Suprapubic skin (tissue), 4 donors: Measurements from ENCODE around the gene TMEM200B. TPM values are rescaled to one million over a fixed set of nuclear protein-coding genes. Genes with fewer than 3 reads are reported as not detected.
"Not testable (repeated sequence)": the region's sequence is repeated elsewhere in the genome, so short reads cannot be mapped to it uniquely, and the experiment has no call there.

Source experiments
- DNase-seq, 2 donors: peaks; one replicate each; pipeline ENCODE4 v3.0.0-alpha.2; 2019; ENCODE audit warnings: low spot score in 2 of 2
- H3K27ac ChIP-seq: fragments of 200-600 bp; sonication (generic); one replicate; pipeline ENCODE4 v1.5.1; 2019
- H3K27me3 ChIP-seq: fragments of 200-600 bp; sonication (generic); one replicate; pipeline ENCODE4 v1.5.1; 2019
- H3K36me3 ChIP-seq: fragments of 200-600 bp; sonication (generic); one replicate; pipeline ENCODE4 v1.5.1; 2019
- H3K4me1 ChIP-seq: fragments of 200-600 bp; sonication (generic); one replicate; pipeline ENCODE4 v1.5.1; 2019
- H3K4me3 ChIP-seq: fragments of 200-600 bp; sonication (generic); one replicate; pipeline ENCODE4 v1.5.1; 2019; ENCODE audit warnings: mild to moderate bottlenecking
- H3K9me3 ChIP-seq: fragments of 200-600 bp; sonication (generic); one replicate; pipeline ENCODE4 v1.5.1; 2019
- EP300 ChIP-seq: sonication (generic); formaldehyde crosslinking; IDR thresholded peaks from one replicate; pipeline ENCODE4 v1.6.1; 2017; ENCODE audit warnings: antibody characterized with exemption
- POLR2A ChIP-seq, 2 donors: fragments of 450-650 bp; IDR thresholded peaks; one replicate each; pipeline ENCODE4 v1.6.1; 2017; ENCODE audit warnings: antibody characterized with exemption in 2 of 2, mild to moderate bottlenecking in 2 of 2, moderate library complexity in 2 of 2
- POLR2AphosphoS5 ChIP-seq, 3 donors: sonication (generic); formaldehyde crosslinking; IDR thresholded peaks; one replicate each; pipeline ENCODE4 v1.6.1; 2017; ENCODE audit warnings: antibody characterized with exemption in 3 of 3
- WGBS: methylation state at CpG from one replicate; pipeline ENCODE4 v1.1.5; 2018; 5-methylcytosine and 5-hydroxymethylcytosine counted together
- total RNA-seq, 4 donors: library from RNA; depleted of rRNA; stranded (reverse); fragments of >200 nt; gene quantifications; one replicate each; pipeline ENCODE4 v1.1.0, GENCODE V29; 2016
- TF ChIP-seq, protein P1 (sequence below), 2 donors: fragments of 200-600 bp in 1 of 2; fragments of 450-650 bp in 1 of 2; sonication (generic) in 1 of 2; IDR thresholded peaks; one replicate each; pipeline ENCODE4 v1.5.1; 2016 to 2019; ENCODE audit warnings: antibody characterized with exemption in 2 of 2, mild to moderate bottlenecking in 1 of 2, moderate library complexity in 1 of 2

Gene TMEM200B
- total RNA-seq, 4 donors from 2014 or later = 2.5 to 5.7 (median 3.8) TPM

DNA sequence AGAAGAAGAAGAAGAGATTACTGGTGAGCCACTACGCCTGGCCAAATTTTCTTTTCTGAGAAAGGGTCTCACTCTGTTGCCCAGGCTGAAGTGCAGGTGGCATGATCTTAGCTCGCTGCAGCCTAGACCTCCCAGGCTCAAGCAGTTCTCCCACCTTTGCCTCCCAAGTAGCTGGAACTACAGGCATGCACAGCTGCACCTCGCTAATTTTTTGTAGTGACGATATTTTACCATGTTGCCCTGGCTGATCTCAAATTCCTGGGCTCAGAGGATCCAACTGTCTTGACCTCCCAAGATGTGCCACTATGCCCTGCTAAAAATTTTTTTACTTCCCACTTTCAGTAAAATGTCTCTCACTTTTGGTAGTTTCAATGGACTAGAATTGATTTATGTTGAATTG lies 24.4 kb downstream of the TMEM200B start:
- Histone ChIP-seq H3K9me3 (no peaks in the 10 kb centered on the region), H3K4me3 (no peak overlapping the region), H3K36me3 (peaks cover 3% of the 10 kb centered on the region), H3K27me3 (no peaks in the 10 kb centered on the region), H3K4me1 (no peaks in the 10 kb centered on the region), H3K27ac (no peak overlapping the region)
- TF ChIP-seq, protein P1, sequence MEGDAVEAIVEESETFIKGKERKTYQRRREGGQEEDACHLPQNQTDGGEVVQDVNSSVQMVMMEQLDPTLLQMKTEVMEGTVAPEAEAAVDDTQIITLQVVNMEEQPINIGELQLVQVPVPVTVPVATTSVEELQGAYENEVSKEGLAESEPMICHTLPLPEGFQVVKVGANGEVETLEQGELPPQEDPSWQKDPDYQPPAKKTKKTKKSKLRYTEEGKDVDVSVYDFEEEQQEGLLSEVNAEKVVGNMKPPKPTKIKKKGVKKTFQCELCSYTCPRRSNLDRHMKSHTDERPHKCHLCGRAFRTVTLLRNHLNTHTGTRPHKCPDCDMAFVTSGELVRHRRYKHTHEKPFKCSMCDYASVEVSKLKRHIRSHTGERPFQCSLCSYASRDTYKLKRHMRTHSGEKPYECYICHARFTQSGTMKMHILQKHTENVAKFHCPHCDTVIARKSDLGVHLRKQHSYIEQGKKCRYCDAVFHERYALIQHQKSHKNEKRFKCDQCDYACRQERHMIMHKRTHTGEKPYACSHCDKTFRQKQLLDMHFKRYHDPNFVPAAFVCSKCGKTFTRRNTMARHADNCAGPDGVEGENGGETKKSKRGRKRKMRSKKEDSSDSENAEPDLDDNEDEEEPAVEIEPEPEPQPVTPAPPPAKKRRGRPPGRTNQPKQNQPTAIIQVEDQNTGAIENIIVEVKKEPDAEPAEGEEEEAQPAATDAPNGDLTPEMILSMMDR (IDR thresholded peaks at IDR 0.05) = no peak
- no peak for TF ChIP-seq POLR2AphosphoS5 (IDR thresholded peaks at IDR 0.05)
- no peak for TF ChIP-seq EP300
- TF ChIP-seq POLR2A (IDR thresholded peaks at IDR 0.05) = no peak
- DNase-seq = no peak
- WGBS = 94% methylated on average over 4 of the region's 4 CpGs

DNA sequence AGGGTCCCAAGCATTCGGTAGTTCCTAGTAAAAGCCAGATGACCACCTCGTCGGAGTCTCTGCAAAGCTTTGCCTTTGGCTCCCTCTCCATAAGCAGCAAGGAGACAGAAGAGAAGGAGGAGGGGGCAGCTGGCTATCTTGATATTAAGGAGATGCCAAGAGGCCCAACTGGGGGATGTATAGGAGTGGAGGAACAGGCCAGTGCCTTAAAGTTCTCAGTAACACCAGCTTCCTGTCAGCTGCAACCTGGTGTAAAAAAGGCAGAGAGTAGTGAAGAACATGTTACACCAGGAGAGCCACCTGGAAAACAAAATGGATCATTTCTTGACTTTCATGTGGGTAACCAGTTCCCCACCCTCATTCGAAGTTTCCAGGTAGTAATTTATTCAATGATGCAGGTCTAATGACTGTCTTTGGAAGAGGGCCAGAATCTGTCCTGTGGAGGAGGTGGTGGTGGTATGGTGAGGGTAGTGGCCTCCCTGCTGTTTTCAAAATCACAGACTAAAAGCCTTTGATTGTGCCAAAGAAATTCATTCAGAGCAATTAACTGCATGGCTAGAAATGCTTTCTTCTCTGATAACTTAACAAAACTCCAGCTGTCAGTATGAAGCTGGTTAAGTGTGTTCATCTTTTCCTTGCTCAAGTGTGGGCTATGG lies 27.3 kb downstream of the TMEM200B start:
- no peak overlapping the region for H3K27ac ChIP-seq
- no peak for TF ChIP-seq EP300
- no peak for TF ChIP-seq POLR2A (IDR thresholded peaks at IDR 0.05)
- TF ChIP-seq, protein P1 (IDR thresholded peaks at IDR 0.05) = no peak
- TF ChIP-seq POLR2AphosphoS5 (IDR thresholded peaks at IDR 0.05) = no peak
- H3K4me1 ChIP-seq = no peaks in the 10 kb centered on the region
- no peaks in the 10 kb centered on the region for H3K9me3 ChIP-seq
- DNase-seq = no peak
- H3K4me3 ChIP-seq = no peak overlapping the region
- peaks cover 1% of the 10 kb centered on the region for H3K36me3 ChIP-seq
- 67% methylated on average over 4 of the region's 4 CpGs for WGBS
- no peaks in the 10 kb centered on the region for H3K27me3 ChIP-seq

DNA sequence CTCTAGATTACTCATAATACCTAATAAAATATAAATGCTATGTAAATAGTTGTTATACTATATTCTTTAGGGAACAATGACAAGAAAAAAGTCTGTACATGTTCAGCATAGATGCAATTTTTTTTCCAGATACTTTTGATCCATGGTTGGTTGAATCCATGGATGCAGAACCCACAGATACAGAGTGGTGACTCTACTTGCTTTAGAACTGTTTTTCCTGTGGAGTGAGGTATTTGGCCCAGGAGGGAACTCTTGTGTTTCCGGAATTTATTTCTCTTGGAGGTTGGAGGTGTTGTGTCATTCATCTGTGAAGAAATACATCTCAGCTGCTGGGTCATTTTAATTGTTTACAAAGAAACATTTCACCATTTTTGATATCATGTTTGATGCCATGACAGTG lies 28.7 kb downstream of the TMEM200B start:
- Histone ChIP-seq H3K27me3 (no peaks in the 10 kb centered on the region), H3K4me3 (no peak overlapping the region), H3K4me1 (no peaks in the 10 kb centered on the region), H3K36me3 (no peaks in the 10 kb centered on the region), H3K27ac (no peak overlapping the region), H3K9me3 (no peaks in the 10 kb centered on the region)
- WGBS = 89% methylated on average over 1 of the region's 1 CpG
- no peak for TF ChIP-seq POLR2A (IDR thresholded peaks at IDR 0.05)
- TF ChIP-seq, protein P1 (IDR thresholded peaks at IDR 0.05) = no peak
- TF ChIP-seq EP300 = no peak
- TF ChIP-seq POLR2AphosphoS5 (IDR thresholded peaks at IDR 0.05) = no peak
- DNase-seq = no peak

DNA sequence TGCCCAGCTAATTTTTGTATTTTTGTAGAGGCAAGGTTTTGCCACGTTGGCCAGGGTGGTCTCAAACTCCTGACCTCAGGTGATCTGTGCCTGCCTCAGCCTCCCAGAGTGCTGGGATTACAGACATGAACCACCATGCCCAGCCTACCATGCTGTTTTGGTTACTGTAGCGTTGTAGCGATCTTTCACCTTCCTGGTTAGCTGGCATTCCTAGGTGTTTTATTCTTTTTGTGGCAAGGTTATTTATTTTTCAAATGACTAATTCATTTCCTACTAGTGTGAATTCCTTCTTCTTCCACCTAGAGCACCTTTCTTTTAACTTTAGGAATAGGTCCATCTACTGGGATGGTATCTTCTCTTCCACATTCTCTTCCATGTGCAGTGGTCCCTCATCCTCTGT lies 29.3 kb downstream of the TMEM200B start:
- WGBS = 95% methylated on average over 3 of the region's 3 CpGs
- H3K27me3 ChIP-seq = no peaks in the 10 kb centered on the region
- TF ChIP-seq POLR2AphosphoS5 (IDR thresholded peaks at IDR 0.05) (no peak), POLR2A (IDR thresholded peaks at IDR 0.05) (no peak), EP300 (no peak)
- TF ChIP-seq, protein P1 (IDR thresholded peaks at IDR 0.05) = no peak
- no peaks in the 10 kb centered on the region for H3K36me3 ChIP-seq
- DNase-seq = no peak
- no peak overlapping the region for H3K4me3 ChIP-seq
- no peaks in the 10 kb centered on the region for H3K9me3 ChIP-seq
- no peaks in the 10 kb centered on the region for H3K4me1 ChIP-seq
- H3K27ac ChIP-seq = no peak overlapping the region

DNA sequence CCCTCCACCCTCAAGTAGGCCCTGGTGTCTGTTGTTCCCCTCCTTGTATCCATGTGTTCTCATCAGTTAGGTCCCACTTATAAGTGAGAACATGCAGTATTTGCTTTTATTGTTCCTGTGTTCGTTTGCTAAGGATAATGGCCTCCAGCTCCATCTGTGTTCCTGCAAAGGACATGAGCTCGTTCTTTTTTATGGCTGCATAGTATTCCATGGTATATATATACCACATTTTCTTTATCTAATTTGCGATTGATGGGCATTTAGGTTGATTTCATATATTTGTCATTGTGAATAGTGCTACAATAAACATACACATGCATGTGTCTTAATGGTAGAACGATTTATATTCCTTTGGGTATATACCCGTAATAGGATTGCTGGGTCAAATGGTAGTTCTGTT lies 31.0 kb downstream of the TMEM200B start:
- 96% methylated on average over 5 of the region's 5 CpGs for WGBS
- H3K4me3 ChIP-seq, H3K4me1 ChIP-seq, H3K27ac ChIP-seq, H3K36me3 ChIP-seq, H3K27me3 ChIP-seq, H3K9me3 ChIP-seq, DNase-seq: not testable (repeated sequence)
